Muscle layer of duodenum (tissue), 2 donors: Measurements from ENCODE around the gene NEB.
"Not testable (repeated sequence)": the region's sequence is repeated elsewhere in the genome, so short reads cannot be mapped to it uniquely, and the experiment has no call there.

Experiments
- H3K27ac ChIP-seq: one replicate; pipeline ENCODE4 v1.7.0; 2013; ENCODE audit warnings: mild to moderate bottlenecking, low read length
- H3K27me3 ChIP-seq: one replicate; pipeline ENCODE4 v1.7.0; 2013; ENCODE audit warnings: low read depth, mild to moderate bottlenecking, control low read depth, low read length
- H3K36me3 ChIP-seq, 2 donors: one replicate each; pipeline ENCODE4 v1.7.0; 2013; ENCODE audit warnings: low read length in 2 of 2, control low read depth in 1 of 2, mild to moderate bottlenecking in 1 of 2; ENCODE audit not compliant: insufficient read depth in 2 of 2, control insufficient read depth in 1 of 2
- H3K4me1 ChIP-seq, 2 donors: one replicate each; pipeline ENCODE4 v1.7.0; 2013; ENCODE audit warnings: low read length in 2 of 2, mild to moderate bottlenecking in 2 of 2, control low read depth in 1 of 2, moderate library complexity in 1 of 2; ENCODE audit not compliant: insufficient read depth in 2 of 2, control insufficient read depth in 1 of 2
- H3K4me3 ChIP-seq, 2 donors: one replicate each; pipeline ENCODE4 v1.7.0; 2013; ENCODE audit warnings: low read length in 2 of 2, low read depth in 1 of 2, mild to moderate bottlenecking in 1 of 2
- H3K9me3 ChIP-seq, 2 donors: one replicate each; pipeline ENCODE4 v1.7.0; 2013; ENCODE audit warnings: low read length in 2 of 2, control low read depth in 1 of 2, mild to moderate bottlenecking in 1 of 2; ENCODE audit not compliant: control insufficient read depth in 1 of 2
- donor health status: healthy.

Gene NEB

DNA sequence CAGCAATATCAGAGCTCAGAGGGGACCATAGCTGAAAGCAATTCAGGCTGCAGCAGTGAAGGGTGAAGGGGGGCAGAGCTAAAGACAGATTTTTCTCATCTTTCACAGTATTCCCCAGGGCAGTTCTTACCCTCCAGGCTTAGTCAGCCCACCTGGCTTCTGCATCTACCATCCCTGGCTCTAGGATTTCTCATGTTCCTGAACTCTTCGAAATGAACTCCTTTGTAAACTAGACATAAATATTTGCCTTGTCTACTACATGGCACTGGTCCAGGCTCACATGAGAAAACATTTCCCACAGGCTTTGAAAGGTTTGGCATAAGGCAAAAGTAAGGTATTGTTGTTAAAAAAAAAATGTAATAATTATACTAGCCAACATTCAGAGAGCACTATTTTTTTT is 23.6 kb upstream of the NEB start:
- Histone ChIP-seq H3K27ac (no peak overlapping the region), H3K36me3 (no peaks in the 10 kb centered on the region), H3K4me1 (peaks cover 0 to 4% of the 10 kb centered on the region in 2 donors), H3K4me3 (no peak overlapping the region), H3K9me3 (no peaks in the 10 kb centered on the region), H3K27me3 (no peaks in the 10 kb centered on the region)

DNA sequence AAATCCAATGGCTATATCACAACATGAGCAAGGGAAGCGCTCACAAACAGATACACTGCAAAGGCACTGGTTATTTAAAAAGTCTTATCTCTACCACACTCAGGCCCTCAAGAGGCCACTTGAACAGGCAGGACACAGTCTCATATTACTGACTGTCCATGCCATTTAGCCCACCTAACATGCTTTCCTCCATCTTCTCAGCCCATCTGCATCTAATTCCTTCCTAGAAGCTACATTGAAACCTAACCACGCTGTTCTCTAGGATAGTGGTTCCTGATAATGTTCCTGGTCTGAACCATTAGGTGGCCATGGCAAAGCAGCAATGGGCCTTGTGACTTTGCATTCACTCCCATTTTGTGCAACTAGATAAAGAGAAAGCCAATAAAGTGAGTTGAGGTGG is 22.5 kb upstream of the NEB start:
- Histone ChIP-seq H3K9me3 (no peaks in the 10 kb centered on the region), H3K27ac (no peak overlapping the region), H3K27me3 (no peaks in the 10 kb centered on the region), H3K4me3 (no peak overlapping the region), H3K36me3 (no peaks in the 10 kb centered on the region), H3K4me1 (peaks cover 0 to 4% of the 10 kb centered on the region in 2 donors)

DNA sequence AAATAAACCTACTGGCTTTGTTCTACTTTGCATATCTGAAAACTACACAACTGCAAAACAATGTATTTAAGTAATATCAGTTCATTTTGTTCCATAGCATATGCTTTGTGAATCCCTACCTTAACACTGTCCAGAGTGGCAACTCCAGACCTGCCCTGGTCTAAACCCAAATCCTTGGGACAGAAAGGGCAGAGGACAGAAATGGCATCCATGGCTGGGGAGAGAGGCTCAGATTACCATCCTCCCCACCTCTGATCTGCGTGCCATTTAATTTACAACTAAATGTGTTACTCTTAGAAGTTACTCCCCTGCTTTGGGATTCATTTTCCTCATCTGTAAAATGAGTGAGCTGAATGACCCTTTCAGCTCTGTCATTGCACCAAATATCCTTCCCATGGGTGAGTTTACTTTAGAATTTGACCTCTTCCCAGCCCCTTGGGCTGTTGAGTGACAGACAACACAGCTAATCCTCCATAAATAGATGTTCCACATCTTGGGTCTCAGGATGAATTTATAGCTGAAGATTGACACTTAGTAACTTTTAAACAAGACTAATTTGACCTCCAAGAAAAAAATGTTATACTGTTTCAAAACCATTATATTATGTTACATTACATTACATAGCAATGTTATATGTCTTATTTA is 20.1 kb upstream of the NEB start:
- Histone ChIP-seq H3K4me3 (no peak overlapping the region), H3K4me1 (peaks cover 0 to 4% of the 10 kb centered on the region in 2 donors), H3K36me3 (no peaks in the 10 kb centered on the region), H3K9me3 (no peaks in the 10 kb centered on the region), H3K27ac (no peak overlapping the region), H3K27me3 (no peaks in the 10 kb centered on the region)

DNA sequence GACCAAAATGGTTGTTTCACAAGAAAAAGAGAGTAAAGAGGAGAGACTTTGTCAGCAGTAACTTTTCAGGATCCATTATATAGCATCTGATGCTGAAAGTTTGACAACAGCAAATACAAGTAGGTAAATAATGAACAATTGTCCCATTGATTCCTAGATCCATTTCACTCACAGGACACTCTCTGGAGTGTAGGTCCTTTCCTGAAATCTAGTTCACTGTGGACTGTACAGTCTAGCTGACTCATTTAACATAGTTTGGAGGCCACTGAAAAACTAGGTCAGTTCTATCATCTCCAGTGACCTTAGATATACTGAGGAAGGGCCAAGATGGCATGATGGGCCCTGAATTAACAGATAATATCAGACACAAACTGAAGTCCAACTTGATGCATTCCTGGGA is 19.3 kb upstream of the NEB start:
- no peaks in the 10 kb centered on the region for H3K36me3 ChIP-seq
- H3K9me3 ChIP-seq = no peaks in the 10 kb centered on the region
- H3K4me1 ChIP-seq = peaks cover 0 to 4% of the 10 kb centered on the region in 2 donors
- H3K4me3 ChIP-seq = no peak overlapping the region
- no peaks in the 10 kb centered on the region for H3K27me3 ChIP-seq
- H3K27ac ChIP-seq = no peak overlapping the region

DNA sequence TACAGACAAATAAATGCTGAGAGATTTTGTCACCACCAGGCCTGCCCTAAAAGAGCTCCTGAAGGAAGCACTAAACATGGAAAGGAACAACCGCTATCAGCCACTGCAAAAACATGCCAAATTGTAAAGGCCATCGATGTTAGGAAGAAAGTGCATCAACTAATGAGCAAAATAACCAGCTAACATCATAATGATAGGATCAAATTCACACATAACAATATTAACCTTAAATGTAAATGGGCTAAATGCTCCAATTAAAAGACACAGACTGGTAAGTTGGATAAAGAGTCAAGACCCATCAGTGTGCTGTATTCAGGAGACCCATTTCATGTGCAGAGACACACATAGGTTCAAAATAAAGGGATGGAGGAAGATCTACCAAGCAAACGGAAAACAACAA is 11.0 kb upstream of the NEB start:
- H3K27me3 ChIP-seq, H3K4me3 ChIP-seq, H3K36me3 ChIP-seq, H3K4me1 ChIP-seq, H3K9me3 ChIP-seq, H3K27ac ChIP-seq: not testable (repeated sequence)

- Histone ChIP-seq H3K4me1 (no peaks in the 10 kb centered on the region), H3K36me3 (no peaks in the 10 kb centered on the region), H3K27me3 (no peaks in the 10 kb centered on the region), H3K4me3 (no peak overlapping the region), H3K9me3 (no peaks in the 10 kb centered on the region), H3K27ac (no peak overlapping the region)
These were observed 3.9 kb downstream of the NEB start for GRCh38 chr2:151730262-151730975.

DNA sequence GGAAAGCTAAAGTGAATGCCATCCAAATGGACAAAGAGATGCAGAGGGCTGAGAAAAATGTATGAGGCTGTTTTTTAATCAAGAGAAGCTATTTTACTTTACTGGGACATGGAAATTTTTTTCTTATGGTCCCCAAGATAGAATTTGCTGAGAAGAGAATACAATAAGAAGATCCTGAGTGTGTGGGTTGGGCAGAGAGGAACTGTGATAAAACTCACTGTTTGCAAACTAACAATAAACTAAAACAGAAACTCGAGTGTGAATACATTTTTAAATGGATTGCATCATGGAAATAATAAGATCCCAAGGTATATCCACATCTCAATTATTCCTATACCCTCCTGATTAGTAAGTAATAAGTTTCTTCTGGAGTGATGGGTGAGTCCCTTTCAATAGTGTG is 4.4 kb downstream of the NEB start:
- Histone ChIP-seq H3K4me3 (no peak overlapping the region), H3K4me1 (no peaks in the 10 kb centered on the region), H3K36me3 (no peaks in the 10 kb centered on the region), H3K9me3 (no peaks in the 10 kb centered on the region), H3K27me3 (no peaks in the 10 kb centered on the region), H3K27ac (no peak overlapping the region)

GRCh38 chr2:151729415-151729811 is 4.9 kb downstream of the NEB start:
- Histone ChIP-seq H3K36me3 (no peaks in the 10 kb centered on the region), H3K9me3 (no peaks in the 10 kb centered on the region), H3K27me3 (no peaks in the 10 kb centered on the region), H3K4me1 (no peaks in the 10 kb centered on the region), H3K27ac (no peak overlapping the region), H3K4me3 (no peak overlapping the region)

DNA sequence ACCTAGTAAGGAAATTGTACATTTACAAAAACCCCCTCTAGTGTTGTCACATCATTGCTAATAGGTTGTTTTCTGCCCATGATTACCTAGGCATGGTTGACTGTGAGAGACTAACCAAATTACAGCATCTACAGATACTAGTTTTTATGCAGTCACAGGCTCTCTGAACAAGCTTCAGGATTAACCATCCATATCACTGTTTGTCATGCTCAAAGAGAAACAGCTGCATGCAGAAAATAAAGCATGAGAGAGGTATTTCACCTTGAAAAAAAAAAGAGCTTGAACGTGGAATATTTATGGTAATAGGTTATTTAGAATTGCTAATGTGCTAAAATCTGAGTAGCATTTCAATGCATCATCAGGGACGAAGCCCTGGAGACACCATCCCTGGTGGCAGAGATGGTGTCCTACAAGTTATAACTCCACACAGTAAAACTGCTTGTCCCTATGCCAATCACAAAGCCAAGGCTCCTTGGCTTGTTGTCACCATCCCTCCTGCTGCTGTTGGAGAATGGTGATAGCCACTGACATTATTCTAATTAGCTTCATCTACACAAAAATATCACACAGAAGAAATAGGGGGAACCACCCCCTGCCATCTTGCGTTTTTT is 5.4 kb downstream of the NEB start:
- Histone ChIP-seq H3K27me3 (no peaks in the 10 kb centered on the region), H3K4me1 (no peaks in the 10 kb centered on the region), H3K27ac (no peak overlapping the region), H3K9me3 (no peaks in the 10 kb centered on the region), H3K4me3 (no peak overlapping the region), H3K36me3 (no peaks in the 10 kb centered on the region)

- H3K9me3 ChIP-seq = no peaks in the 10 kb centered on the region
- no peaks in the 10 kb centered on the region for H3K4me1 ChIP-seq
- H3K27ac ChIP-seq = no peak overlapping the region
- H3K4me3 ChIP-seq = no peak overlapping the region
- no peaks in the 10 kb centered on the region for H3K36me3 ChIP-seq
- H3K27me3 ChIP-seq = no peaks in the 10 kb centered on the region
These were observed 6.4 kb downstream of the NEB start for GRCh38 chr2:151727593-151728552.

GRCh38 chr2:151721161-151721560 is 13.1 kb downstream of the NEB start:
- Histone ChIP-seq H3K4me3 (no peak overlapping the region), H3K36me3 (no peaks in the 10 kb centered on the region), H3K27me3 (no peaks in the 10 kb centered on the region), H3K4me1 (no peaks in the 10 kb centered on the region), H3K9me3 (no peaks in the 10 kb centered on the region), H3K27ac (no peak overlapping the region)
